GM12892 (cell line): ENCODE measurements around the gene POSTN.

ENCODE experiments used
- POLR2A ChIP-seq: IDR thresholded peaks from 2 replicates; pipeline ENCODE4 v1.6.1; 2011; ENCODE audit warnings: low read depth, low read length, control low read depth
- POLR2AphosphoS5 ChIP-seq: IDR thresholded peaks from 2 replicates; pipeline ENCODE4 v1.6.1; 2011; ENCODE audit warnings: low read depth, low read length, control low read depth
- TAF1 ChIP-seq: IDR thresholded peaks from 2 replicates; pipeline ENCODE4 v1.6.1; 2011; ENCODE audit warnings: low read depth, mild to moderate bottlenecking, control low read depth, low read length, borderline replicate concordance

GRCh38 chr13:37598597-37598996 lies at the start of gene POSTN:
- no peak for TF ChIP-seq POLR2AphosphoS5
- TF ChIP-seq POLR2A, result no peak
- TF ChIP-seq TAF1, result no peak
